Measurements from ENCODE around the gene SNAPC5.
"Not testable (repeated sequence)": the region's sequence is repeated elsewhere in the genome, so short reads cannot be mapped to it uniquely, and the experiment has no call there.

SNAPC5 gene

GRCh38 chr15:66486887-66487286, 10.7 kb downstream of the SNAPC5 start:
- Histone ChIP-seq H3K9ac (ENCODE audit: low read length) (no peak overlapping the region), H3K36me3 (ENCODE audit: control insufficient read depth, insufficient read depth, low read length) (peaks cover 8% of the 10 kb centered on the region), H3K27me3 (ENCODE audit: control insufficient read depth, insufficient read depth, low read length) (no peaks in the 10 kb centered on the region), H3K9me3 (ENCODE audit: control insufficient read depth, low read length) (no peaks in the 10 kb centered on the region), H3K4me3 (ENCODE audit: low read length) (no peak overlapping the region), H3K4me1 (ENCODE audit: control insufficient read depth, insufficient read depth, low read length) (no peaks in the 10 kb centered on the region)

DNA sequence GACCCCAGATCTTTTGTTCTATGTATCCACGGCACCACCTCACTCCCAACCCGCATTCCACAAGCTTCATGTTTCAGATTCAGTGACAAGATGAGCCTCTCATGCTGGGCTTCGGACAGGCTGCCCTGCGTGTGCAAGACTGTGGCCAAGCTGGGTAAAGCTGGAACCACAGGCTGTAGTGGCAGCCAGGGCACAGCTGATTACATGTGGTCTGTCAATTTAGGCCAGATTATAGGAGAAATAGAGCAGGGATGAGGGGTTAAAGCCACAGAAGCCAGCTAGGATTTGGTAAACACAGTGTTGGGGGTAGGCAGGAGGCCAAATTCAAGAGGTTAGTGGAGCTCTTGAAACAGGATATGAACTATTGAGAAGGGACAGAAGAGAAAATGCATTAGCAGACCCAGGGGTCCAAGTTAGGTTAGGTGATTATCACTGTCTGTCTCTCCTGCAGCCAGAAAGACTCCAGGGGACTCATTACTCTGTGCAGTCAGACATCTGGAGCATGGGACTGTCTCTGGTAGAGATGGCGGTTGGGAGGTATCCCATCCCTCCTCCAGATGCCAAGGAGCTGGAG, 12.9 kb downstream of the SNAPC5 start:
- Histone ChIP-seq H3K4me3 (ENCODE audit: low read length) (no peak overlapping the region), H3K9ac (ENCODE audit: low read length) (no peak overlapping the region), H3K9me3 (ENCODE audit: control insufficient read depth, low read length) (no peaks in the 10 kb centered on the region), H3K27me3 (ENCODE audit: control insufficient read depth, insufficient read depth, low read length) (no peaks in the 10 kb centered on the region), H3K36me3 (ENCODE audit: control insufficient read depth, insufficient read depth, low read length) (peaks cover 5% of the 10 kb centered on the region), H3K4me1 (ENCODE audit: control insufficient read depth, insufficient read depth, low read length) (no peaks in the 10 kb centered on the region)

DNA sequence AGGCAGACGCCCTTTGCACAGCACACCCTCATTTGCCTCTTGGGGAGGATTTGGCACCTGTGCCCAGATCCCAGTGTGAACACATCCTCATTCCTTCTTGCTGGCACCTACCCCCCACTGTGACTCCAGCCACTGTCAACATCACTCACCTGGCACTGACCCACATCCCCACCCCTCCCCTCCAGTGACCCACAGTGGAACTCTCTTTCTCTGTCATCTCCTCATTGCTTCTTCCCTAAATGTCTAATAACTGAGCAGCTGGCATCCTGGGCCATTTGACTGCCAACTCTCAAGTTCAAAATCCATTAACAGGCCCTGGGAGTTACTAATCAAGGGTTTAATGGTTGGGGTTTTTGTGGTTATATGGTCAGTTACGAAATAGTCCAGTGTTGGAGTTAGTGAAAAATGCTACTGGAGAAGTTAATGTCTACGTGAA, 14.4 kb downstream of the SNAPC5 start:
- Histone ChIP-seq H3K4me3 (ENCODE audit: low read length) (no peak overlapping the region), H3K36me3 (ENCODE audit: control insufficient read depth, insufficient read depth, low read length) (no peaks in the 10 kb centered on the region), H3K9me3 (ENCODE audit: control insufficient read depth, low read length) (no peaks in the 10 kb centered on the region), H3K9ac (ENCODE audit: low read length) (no peak overlapping the region), H3K27me3 (ENCODE audit: control insufficient read depth, insufficient read depth, low read length) (no peaks in the 10 kb centered on the region), H3K4me1 (ENCODE audit: control insufficient read depth, insufficient read depth, low read length) (no peaks in the 10 kb centered on the region)

GRCh38 chr15:66482539-66482938, 15.0 kb downstream of the SNAPC5 start:
- H3K9me3 ChIP-seq (ENCODE audit: control insufficient read depth, low read length), result no peaks in the 10 kb centered on the region
- H3K36me3 ChIP-seq (ENCODE audit: control insufficient read depth, insufficient read depth, low read length), result no peaks in the 10 kb centered on the region
- H3K9ac ChIP-seq (ENCODE audit: low read length), result no peak overlapping the region
- no peak overlapping the region for H3K4me3 ChIP-seq (ENCODE audit: low read length)
- H3K4me1 ChIP-seq (ENCODE audit: control insufficient read depth, insufficient read depth, low read length), result no peaks in the 10 kb centered on the region
- H3K27me3 ChIP-seq (ENCODE audit: control insufficient read depth, insufficient read depth, low read length), result no peaks in the 10 kb centered on the region

DNA sequence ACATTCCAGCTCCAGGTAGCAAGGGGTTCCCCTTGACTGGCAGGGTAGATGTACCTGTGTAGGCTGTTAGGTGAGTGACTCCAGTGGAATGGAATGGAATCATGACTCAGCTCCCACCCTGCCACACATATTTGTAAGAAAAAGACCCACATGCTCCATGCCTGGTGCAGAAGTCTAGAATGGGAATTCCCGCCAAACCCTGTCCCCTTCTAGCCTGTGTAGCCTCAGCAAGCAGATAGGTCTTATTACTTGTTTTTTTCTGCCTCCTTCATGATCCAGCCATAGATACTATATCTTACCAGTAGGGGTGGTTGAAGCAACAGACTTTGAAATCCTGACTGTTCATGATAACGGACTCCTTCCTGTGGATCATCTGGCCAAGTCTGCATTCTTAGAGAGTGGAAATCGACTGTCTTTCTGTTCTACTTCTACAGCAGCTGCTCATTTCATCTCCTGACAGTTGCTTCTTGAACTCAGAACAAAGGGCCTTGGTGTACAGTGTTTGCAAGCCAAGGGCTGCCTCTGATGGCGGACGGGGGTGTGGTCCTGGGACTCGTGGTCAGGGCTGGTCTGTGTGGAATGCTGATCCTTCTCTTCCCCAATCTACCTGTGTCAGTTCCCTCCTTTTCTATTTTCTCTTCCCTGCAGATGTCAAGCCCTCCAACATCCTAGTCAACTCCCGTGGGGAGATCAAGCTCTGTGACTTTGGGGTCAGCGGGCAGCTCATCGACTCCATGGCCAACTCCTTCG, 16.3 kb downstream of the SNAPC5 start:
- Histone ChIP-seq H3K36me3 (ENCODE audit: control insufficient read depth, insufficient read depth, low read length) (no peaks in the 10 kb centered on the region), H3K27me3 (ENCODE audit: control insufficient read depth, insufficient read depth, low read length) (no peaks in the 10 kb centered on the region)

GRCh38 chr15:66480267-66480666, 17.3 kb downstream of the SNAPC5 start:
- Histone ChIP-seq H3K36me3 (ENCODE audit: control insufficient read depth, insufficient read depth, low read length) (no peaks in the 10 kb centered on the region), H3K4me1 (ENCODE audit: control insufficient read depth, insufficient read depth, low read length) (no peaks in the 10 kb centered on the region), H3K27me3 (ENCODE audit: control insufficient read depth, insufficient read depth, low read length) (no peaks in the 10 kb centered on the region), H3K4me3 (ENCODE audit: low read length) (no peak overlapping the region), H3K9me3 (ENCODE audit: control insufficient read depth, low read length) (no peaks in the 10 kb centered on the region), H3K9ac (ENCODE audit: low read length) (no peak overlapping the region)

More for the DNA sequence above, 16.3 kb downstream of the SNAPC5 start:
- Histone ChIP-seq H3K9ac (ENCODE audit: low read length) (no peak overlapping the region), H3K9me3 (ENCODE audit: control insufficient read depth, low read length) (no peaks in the 10 kb centered on the region), H3K4me3 (ENCODE audit: low read length) (no peak overlapping the region), H3K4me1 (ENCODE audit: control insufficient read depth, insufficient read depth, low read length) (no peaks in the 10 kb centered on the region)

GRCh38 chr15:66477011-66477410, 20.6 kb downstream of the SNAPC5 start:
- no peak overlapping the region for H3K4me3 ChIP-seq (ENCODE audit: low read length)
- no peaks in the 10 kb centered on the region for H3K27me3 ChIP-seq (ENCODE audit: control insufficient read depth, insufficient read depth, low read length)
- H3K9me3 ChIP-seq (ENCODE audit: control insufficient read depth, low read length), result no peaks in the 10 kb centered on the region
- no peaks in the 10 kb centered on the region for H3K4me1 ChIP-seq (ENCODE audit: control insufficient read depth, insufficient read depth, low read length)
- no peak overlapping the region for H3K9ac ChIP-seq (ENCODE audit: low read length)
- H3K36me3 ChIP-seq (ENCODE audit: control insufficient read depth, insufficient read depth, low read length), result no peaks in the 10 kb centered on the region

GRCh38 chr15:66476535-66476934, 21.0 kb downstream of the SNAPC5 start:
- no peak overlapping the region for H3K9ac ChIP-seq (ENCODE audit: low read length)
- H3K9me3 ChIP-seq (ENCODE audit: control insufficient read depth, low read length), result no peaks in the 10 kb centered on the region
- H3K27me3 ChIP-seq (ENCODE audit: control insufficient read depth, insufficient read depth, low read length), result no peaks in the 10 kb centered on the region
- H3K4me1 ChIP-seq (ENCODE audit: control insufficient read depth, insufficient read depth, low read length), result no peaks in the 10 kb centered on the region
- no peaks in the 10 kb centered on the region for H3K36me3 ChIP-seq (ENCODE audit: control insufficient read depth, insufficient read depth, low read length)
- no peak overlapping the region for H3K4me3 ChIP-seq (ENCODE audit: low read length)

DNA sequence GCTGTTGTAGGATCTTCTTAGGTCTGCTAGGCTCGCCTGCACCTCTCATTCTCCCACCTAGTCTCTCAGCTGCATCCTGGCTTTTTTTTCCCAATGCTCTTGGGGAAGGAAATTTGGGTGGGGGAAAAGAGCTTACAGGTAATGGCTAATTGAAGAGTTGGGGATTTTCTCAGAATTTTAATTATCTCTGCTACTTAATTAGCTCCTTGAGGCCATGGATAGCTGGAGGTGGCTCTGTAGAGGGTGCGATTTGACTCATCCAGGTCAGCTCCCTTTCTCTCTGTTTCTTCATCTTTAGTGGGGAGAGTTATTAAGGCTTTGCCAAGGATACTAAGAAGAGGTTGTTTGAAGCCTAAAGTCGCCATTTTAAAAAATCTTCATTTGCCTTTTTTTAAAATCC, 22.6 kb downstream of the SNAPC5 start:
- Histone ChIP-seq H3K4me1 (ENCODE audit: control insufficient read depth, insufficient read depth, low read length) (no peaks in the 10 kb centered on the region), H3K9ac (ENCODE audit: low read length) (no peak overlapping the region), H3K9me3 (ENCODE audit: control insufficient read depth, low read length) (no peaks in the 10 kb centered on the region), H3K36me3 (ENCODE audit: control insufficient read depth, insufficient read depth, low read length) (no peaks in the 10 kb centered on the region), H3K4me3 (ENCODE audit: low read length) (no peak overlapping the region), H3K27me3 (ENCODE audit: control insufficient read depth, insufficient read depth, low read length) (no peaks in the 10 kb centered on the region)

GRCh38 chr15:66474135-66474534, 23.4 kb downstream of the SNAPC5 start:
- no peak overlapping the region for H3K4me3 ChIP-seq (ENCODE audit: low read length)
- H3K9ac ChIP-seq (ENCODE audit: low read length), result no peak overlapping the region
- no peaks in the 10 kb centered on the region for H3K27me3 ChIP-seq (ENCODE audit: control insufficient read depth, insufficient read depth, low read length)
- H3K36me3 ChIP-seq (ENCODE audit: control insufficient read depth, insufficient read depth, low read length), result no peaks in the 10 kb centered on the region
- H3K9me3 ChIP-seq (ENCODE audit: control insufficient read depth, low read length), result no peaks in the 10 kb centered on the region
- no peaks in the 10 kb centered on the region for H3K4me1 ChIP-seq (ENCODE audit: control insufficient read depth, insufficient read depth, low read length)

DNA sequence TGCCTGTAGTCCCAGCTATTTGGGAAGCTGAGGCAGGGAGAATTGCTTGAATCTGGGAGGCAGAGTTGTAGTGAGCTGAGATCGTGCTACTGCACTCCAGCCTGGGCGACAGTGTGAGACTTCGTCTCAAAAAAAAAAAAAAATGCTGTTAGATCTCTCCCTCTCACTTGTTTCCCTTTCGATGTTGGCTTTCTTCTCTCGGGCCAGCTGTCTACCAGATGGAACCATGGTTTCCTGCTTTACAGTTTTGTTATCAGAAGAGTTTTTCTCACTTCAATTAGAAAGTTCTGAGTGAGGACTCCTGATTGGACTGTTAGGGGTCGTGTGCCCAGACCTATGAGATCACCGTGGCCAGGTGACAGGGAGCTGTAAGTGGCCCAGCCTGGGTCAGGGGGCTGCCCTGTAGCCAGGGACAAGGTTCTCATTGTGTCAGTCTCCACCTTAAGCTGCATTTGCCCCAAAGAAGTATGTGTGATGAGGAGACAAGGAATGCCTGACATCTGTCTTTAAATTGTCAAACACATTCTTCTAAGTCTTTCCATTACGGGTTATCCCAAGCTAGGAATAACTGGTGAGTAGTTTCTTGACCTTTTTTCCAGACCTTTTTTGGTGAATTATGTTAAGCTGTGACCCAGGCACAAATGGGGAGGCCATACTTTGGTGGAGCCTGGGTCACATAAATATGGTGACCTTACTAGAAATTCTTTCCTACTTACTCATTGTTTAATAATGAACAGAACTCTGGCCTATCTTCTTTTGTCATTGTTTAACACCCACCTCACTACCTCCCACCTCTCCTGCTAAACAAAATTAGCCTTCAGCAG, 25.2 kb downstream of the SNAPC5 start:
- Histone ChIP-seq H3K4me3 (ENCODE audit: low read length) (no peak overlapping the region), H3K36me3 (ENCODE audit: control insufficient read depth, insufficient read depth, low read length) (no peaks in the 10 kb centered on the region), H3K27me3 (ENCODE audit: control insufficient read depth, insufficient read depth, low read length) (no peaks in the 10 kb centered on the region), H3K9me3 (ENCODE audit: control insufficient read depth, low read length) (no peaks in the 10 kb centered on the region), H3K9ac (ENCODE audit: low read length) (no peak overlapping the region), H3K4me1 (ENCODE audit: control insufficient read depth, insufficient read depth, low read length) (no peaks in the 10 kb centered on the region)

DNA sequence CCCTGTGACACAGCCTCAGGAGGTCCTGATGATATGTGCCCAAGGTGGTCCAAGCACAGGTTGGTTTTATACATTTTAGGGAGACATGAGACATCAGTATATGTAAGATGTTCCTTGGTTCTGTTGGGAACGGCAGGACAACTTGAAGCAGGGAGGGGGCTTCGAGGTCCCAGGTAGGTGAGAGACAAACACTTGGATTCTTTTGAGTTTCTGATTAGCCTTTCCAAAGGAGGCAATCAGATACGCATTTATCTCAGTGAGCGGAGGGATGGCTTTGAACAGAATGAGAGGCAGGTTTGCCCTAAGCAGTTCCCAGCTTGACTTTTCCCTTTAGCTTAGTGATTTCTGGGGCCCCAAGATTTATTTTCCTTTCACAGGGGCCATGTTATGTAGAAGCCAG, 26.7 kb downstream of the SNAPC5 start:
- H3K27me3 ChIP-seq (ENCODE audit: control insufficient read depth, insufficient read depth, low read length); H3K36me3 ChIP-seq (ENCODE audit: control insufficient read depth, insufficient read depth, low read length); H3K4me3 ChIP-seq (ENCODE audit: low read length); H3K4me1 ChIP-seq (ENCODE audit: control insufficient read depth, insufficient read depth, low read length); H3K9me3 ChIP-seq (ENCODE audit: control insufficient read depth, low read length); H3K9ac ChIP-seq (ENCODE audit: low read length): not testable (repeated sequence)

All from mucosa of stomach (tissue), 1 donor.